A549 (cell line): ENCODE results near the gene DNASE2. TPM values are rescaled to one million over a fixed set of nuclear protein-coding genes. Genes with fewer than 3 reads are reported as not detected.

ENCODE experiments used
- ATAC-seq, 2 experiments: fragments of 200-7000 bp in 1 of 2; fragments of >200 bp in 1 of 2; cut with Nextera tagmentation in 1 of 2; cut with Tn5 transposase in 1 of 2; 3 replicates each; pipeline versions ENCODE4 v1.8.0 to v1.9.1; 2018 to 2020; ENCODE audit warnings: mild to moderate bottlenecking in 1 of 2, moderate library complexity in 1 of 2
- CTCF ChIA-PET: fragments of 300-600 bp; sonication (Branson Sonifier 250); formaldehyde crosslinking; extraction: SDS; loops from one replicate; lab custom pipeline; 2021; ENCODE audit warnings: antibody characterized with exemption, inconsistent platforms; lab: Yijun Ruan, JAX
- POLR2A ChIA-PET: fragments of 350-600 bp; formaldehyde crosslinking; extraction: SDS; loops from one replicate; lab custom pipeline; 2021; ENCODE audit warnings: antibody characterized with exemption, inconsistent platforms; lab: Yijun Ruan, JAX
- DNase-seq, 2 experiments: peaks; one replicate each; pipeline versions ENCODE4 v3.0.0 to v3.0.0-alpha.2; 2011 to 2016; ENCODE audit warnings: low read depth in 1 of 2, low spot score in 1 of 2
- FAIRE-seq: peaks from 2 replicates; lab custom pipeline; 2011; peaks lifted over from hg19 to GRCh38; lab: Jason Lieb, UNC
- H3K27ac ChIP-seq, 2 experiments: fragments of >200 bp; sonication (Bioruptor Twin); formaldehyde crosslinking; 3 replicates each; pipeline ENCODE4 v1.5.1; 2016 to 2017
- H3K4me1 ChIP-seq: fragments of >200 bp; sonication (Bioruptor Twin); formaldehyde crosslinking; 3 replicates; pipeline ENCODE4 v1.6.1; 2016
- H3K4me2 ChIP-seq: fragments of >200 bp; sonication (Bioruptor Twin); formaldehyde crosslinking; 3 replicates; pipeline ENCODE4 v1.6.1; 2016
- H3K4me3 ChIP-seq: fragments of >200 bp; sonication (Bioruptor Twin); formaldehyde crosslinking; 3 replicates; pipeline ENCODE4 v1.5.1; 2016
- H3K9me3 ChIP-seq: fragments of >200 bp; sonication (Bioruptor Twin); formaldehyde crosslinking; 3 replicates; pipeline ENCODE4 v1.6.1; 2016
- BHLHE40 ChIP-seq: IDR thresholded peaks from 2 replicates; pipeline ENCODE4 v1.6.1; 2012; ENCODE audit warnings: low read depth, low read length, inconsistent platforms
- EHMT2 ChIP-seq: fragments of 200-600 bp; sonication (generic); IDR thresholded peaks from 2 replicates; pipeline ENCODE4 v1.6.1; 2016; ENCODE audit warnings: antibody characterized with exemption, low read depth, mild to moderate bottlenecking, moderate library complexity
- FOXS1 ChIP-seq: fragments of 250-450 bp; sonication (Bioruptor Pico); IDR thresholded peaks from 2 replicates; pipeline ENCODE4 v1.5.0; 2020; ENCODE audit warnings: mild to moderate bottlenecking, moderate library complexity
- HDAC2 ChIP-seq: fragments of 200-600 bp; sonication (generic); IDR thresholded peaks from 2 replicates; pipeline ENCODE4 v1.6.1; 2016
- HOXA7 ChIP-seq: fragments of 250-450 bp; sonication (Bioruptor Pico); IDR thresholded peaks from 2 replicates; pipeline ENCODE4 v1.5.0; 2020; ENCODE audit warnings: mild to moderate bottlenecking, moderate library complexity
- JUN ChIP-seq, 2 experiments: fragments of >200 bp; sonication (Bioruptor Twin); formaldehyde crosslinking; IDR thresholded peaks; 2 replicates in 1 of 2; 3 replicates in 1 of 2; pipeline ENCODE4 v1.6.1; 2016 to 2017
- KDM1A ChIP-seq: fragments of 200-600 bp; sonication (generic); IDR thresholded peaks from 2 replicates; pipeline ENCODE4 v1.6.1; 2016; ENCODE audit warnings: low read depth, mild to moderate bottlenecking
- NR3C1 ChIP-seq: fragments of >200 bp; sonication (Bioruptor Twin); formaldehyde crosslinking; IDR thresholded peaks from 3 replicates; pipeline ENCODE4 v1.6.1; 2017
- POLR2AphosphoS2 ChIP-seq: conservative IDR thresholded peaks from 2 replicates; pipeline ENCODE4 v1.6.1; 2012; ENCODE audit warnings: low read length, improper control_type of control experiment, inconsistent platforms
- RARB ChIP-seq: fragments of 250-450 bp; sonication (Bioruptor Pico); IDR thresholded peaks from 2 replicates; pipeline ENCODE4 v1.8.0; 2021; ENCODE audit warnings: mild to moderate bottlenecking, moderate library complexity
- RCOR1 ChIP-seq: fragments of 150-350 bp; IDR thresholded peaks from 2 replicates; pipeline ENCODE4 v1.6.1; 2014; ENCODE audit warnings: antibody characterized with exemption, low read length, low read depth
- SMC3 ChIP-seq: fragments of >200 bp; sonication (Bioruptor Twin); formaldehyde crosslinking; IDR thresholded peaks from 3 replicates; pipeline ENCODE4 v1.6.1; 2018; ENCODE audit warnings: inconsistent platforms
- TFCP2L1 ChIP-seq: fragments of 250-450 bp; sonication (Bioruptor Pico); IDR thresholded peaks from 2 replicates; pipeline ENCODE4 v1.5.0; 2021; ENCODE audit warnings: mild to moderate bottlenecking
- ZC3H11A ChIP-seq: fragments of 450-650 bp; IDR thresholded peaks from 2 replicates; pipeline ENCODE4 v1.6.1; 2014; ENCODE audit warnings: antibody characterized with exemption, mild to moderate bottlenecking
- ZSCAN20 ChIP-seq: fragments of 250-450 bp; sonication (Bioruptor Pico); IDR thresholded peaks from 2 replicates; pipeline ENCODE4 v1.8.0; 2022; ENCODE audit warnings: mild to moderate bottlenecking, moderate library complexity
- WGBS: methylation state at CpG from one replicate; pipeline ENCODE4 v1.1.6; 2017; ENCODE audit errors: missing lambda C conversion rate; 5-methylcytosine and 5-hydroxymethylcytosine counted together
- polyA plus RNA-seq, 4 experiments: library from polyadenylated mRNA; depleted of rRNA in 3 of 4; stranded (reverse); fragments of >200 nt; fragmentation: RNase III in 1 of 4; extraction: RNeasy Plus Mini Kit Qiagen cat#74134 plus additional on column Dnase treatment in 1 of 4; gene quantifications; 2 replicates in 3 of 4; 3 replicates in 1 of 4; pipeline ENCODE4 v1.2.3, GENCODE V29; 2011 to 2017
- TF ChIP-seq, protein P1 (sequence below): fragments of 250-450 bp; sonication (Bioruptor Pico); IDR thresholded peaks from 2 replicates; pipeline ENCODE4 v1.5.0; 2021; ENCODE audit warnings: mild to moderate bottlenecking, moderate library complexity, borderline replicate concordance
- TF ChIP-seq, protein P2 (sequence below): fragments of 250-450 bp; sonication (Bioruptor Pico); IDR thresholded peaks from 2 replicates; pipeline ENCODE4 v1.5.0; 2020; ENCODE audit warnings: low read depth, mild to moderate bottlenecking, moderate library complexity
- TF ChIP-seq, protein P3 (sequence below): fragments of >200 bp; sonication (Bioruptor Twin); formaldehyde crosslinking; IDR thresholded peaks from 3 replicates; pipeline ENCODE4 v1.5.1; 2016

Gene DNASE2
- polyA plus RNA-seq, 2 of the 4 experiments (the other 2 are of a cell fraction), result 15.7 to 24.9 TPM

DNA sequence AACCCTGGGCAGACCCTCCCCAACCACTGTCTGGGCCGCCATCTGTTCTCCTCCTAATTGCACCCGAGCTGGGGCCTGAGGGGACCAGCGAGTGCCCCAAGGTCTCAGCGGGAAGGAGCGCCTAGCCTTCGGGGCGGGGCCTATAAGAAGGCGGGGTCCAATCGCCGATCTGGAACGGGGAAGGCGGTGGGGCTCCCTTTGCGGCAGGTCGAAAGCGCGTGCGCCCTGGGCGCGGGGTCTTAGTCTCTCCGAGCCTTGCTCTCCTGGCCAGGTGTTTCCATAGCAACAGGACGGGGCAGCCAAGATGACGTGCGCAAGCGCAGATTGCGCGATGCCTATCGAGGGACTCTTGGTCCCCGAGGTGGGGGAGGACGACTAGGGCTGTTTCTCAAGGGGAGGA is 40.2 kb downstream of the DNASE2 start (continued):
- TF ChIP-seq, protein P1, sequence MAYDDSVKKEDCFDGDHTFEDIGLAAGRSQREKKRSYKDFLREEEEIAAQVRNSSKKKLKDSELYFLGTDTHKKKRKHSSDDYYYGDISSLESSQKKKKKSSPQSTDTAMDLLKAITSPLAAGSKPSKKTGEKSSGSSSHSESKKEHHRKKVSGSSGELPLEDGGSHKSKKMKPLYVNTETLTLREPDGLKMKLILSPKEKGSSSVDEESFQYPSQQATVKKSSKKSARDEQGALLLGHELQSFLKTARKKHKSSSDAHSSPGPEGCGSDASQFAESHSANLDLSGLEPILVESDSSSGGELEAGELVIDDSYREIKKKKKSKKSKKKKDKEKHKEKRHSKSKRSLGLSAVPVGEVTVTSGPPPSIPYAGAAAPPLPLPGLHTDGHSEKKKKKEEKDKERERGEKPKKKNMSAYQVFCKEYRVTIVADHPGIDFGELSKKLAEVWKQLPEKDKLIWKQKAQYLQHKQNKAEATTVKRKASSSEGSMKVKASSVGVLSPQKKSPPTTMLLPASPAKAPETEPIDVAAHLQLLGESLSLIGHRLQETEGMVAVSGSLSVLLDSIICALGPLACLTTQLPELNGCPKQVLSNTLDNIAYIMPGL (CRISPR knock-in tag), result no peak

DNA sequence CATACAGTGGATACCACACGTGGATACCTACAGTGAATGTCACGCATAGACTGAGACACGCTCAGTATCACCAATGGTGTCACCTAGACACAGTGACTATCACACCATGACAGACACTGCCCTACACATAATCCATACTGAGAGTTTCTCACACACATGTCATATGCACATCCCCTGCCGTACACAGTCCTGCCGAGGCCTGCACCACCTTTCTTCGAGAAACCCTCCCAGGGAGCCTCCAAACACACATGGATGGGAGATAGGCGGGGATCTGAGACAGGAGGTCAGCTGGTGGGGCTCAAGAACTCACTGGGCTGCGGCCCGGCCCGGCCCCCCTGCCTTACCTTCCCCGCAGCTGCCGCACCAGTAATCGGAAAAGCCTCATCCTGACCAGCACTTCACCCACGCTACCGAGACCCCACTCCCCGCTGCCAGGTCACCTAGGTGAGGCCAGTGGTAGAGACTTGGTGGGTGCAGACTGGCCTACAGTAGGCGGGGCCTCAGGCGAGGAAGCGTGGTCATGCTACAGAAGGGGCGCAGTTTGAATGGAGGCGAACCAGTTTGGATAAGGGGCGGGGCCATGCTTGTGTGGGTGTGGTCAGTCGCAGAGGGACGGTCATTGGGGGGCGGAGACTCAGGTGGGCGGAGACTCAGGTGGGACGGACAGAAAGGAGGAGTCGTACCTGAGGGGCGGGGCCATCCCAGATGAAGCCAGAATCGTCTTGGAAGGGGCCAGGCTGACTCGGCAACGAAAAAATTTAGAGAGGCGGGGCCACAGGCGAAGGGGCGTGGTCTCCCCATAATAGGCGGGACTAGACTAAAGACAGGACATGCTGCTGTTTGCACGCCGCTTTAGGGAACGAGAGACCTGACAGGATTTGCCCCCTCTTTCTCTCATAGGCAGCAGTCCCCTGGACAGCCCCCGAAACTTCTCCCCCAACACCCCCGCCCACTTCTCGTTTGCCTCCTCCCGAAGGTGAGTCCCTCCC is 40.9 kb downstream of the DNASE2 start:
- CTCF ChIA-PET, result no interaction called here
- 54% methylated on average over 36 of the region's 43 CpGs for WGBS
- no peaks in the 10 kb centered on the region for H3K9me3 ChIP-seq
- FAIRE-seq (no peak), DNase-seq (peak in 1 of 2 experiments; percentile 80), ATAC-seq (peak in 1 of 2 experiments; percentile 52; a peak in 3 of 6 replicates)
- no peak overlapping the region for H3K27ac ChIP-seq
- no peak overlapping the region for H3K4me3 ChIP-seq
- POLR2A ChIA-PET, result no interaction called here
- TF ChIP-seq RARB (CRISPR knock-in tag), result no peak
- TF ChIP-seq ZC3H11A, result no peak
- no peak overlapping the region for H3K4me2 ChIP-seq
- peaks cover 6% of the 10 kb centered on the region; the same call in 1 of the 3 replicates for H3K4me1 ChIP-seq

DNA sequence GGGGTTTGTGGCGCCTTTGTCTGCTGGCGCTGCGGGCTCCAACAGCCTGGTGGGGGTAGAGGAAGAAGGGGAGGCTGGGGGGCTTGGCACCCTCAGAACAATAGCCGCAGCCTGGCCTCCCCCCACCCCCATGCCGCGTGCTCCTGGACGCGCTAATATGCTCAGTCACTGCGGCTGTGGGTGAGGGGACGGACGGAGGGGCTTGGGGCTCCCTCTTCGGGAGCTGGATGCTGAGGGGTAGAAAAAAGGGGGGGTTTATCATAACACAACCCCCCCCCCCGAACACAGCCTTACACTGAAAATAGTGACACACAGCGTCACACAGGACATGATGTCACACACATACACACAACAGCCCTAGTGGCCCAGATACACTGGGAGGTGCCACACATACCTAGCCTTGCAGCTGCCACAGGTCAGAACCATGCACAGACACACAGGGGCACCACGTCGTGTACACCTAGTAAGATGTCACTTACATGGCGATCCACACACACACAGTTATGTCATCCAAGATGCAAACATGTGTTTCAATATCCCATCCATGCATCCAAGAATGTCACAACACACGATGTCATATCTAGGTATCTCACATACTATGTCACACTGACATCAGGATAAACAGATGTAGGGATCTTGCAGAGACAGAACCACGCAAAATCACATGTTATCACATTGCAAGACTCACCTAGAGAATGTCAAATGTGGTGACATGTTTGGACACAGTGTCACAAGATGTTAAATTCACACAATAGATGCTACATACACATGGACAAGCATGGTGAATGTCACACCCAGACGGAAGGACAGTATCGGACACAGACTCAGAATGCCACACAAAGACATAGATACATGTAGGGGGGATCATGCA is 42.1 kb downstream of the DNASE2 start:
- peak overlapping the region; percentile 78 for H3K4me3 ChIP-seq
- H3K4me1 ChIP-seq, result peaks cover 9% of the 10 kb centered on the region; the same call in 1 of the 3 replicates
- no peak for FAIRE-seq
- CTCF ChIA-PET, result interaction anchor here (0.6 to 2.9 kb wide), 7 partner anchors 8 to 153 kb away, joined by 3 to 27 read pairs (median 3); no protein-coding TSS in a partner anchor
- POLR2A ChIA-PET, result no interaction called here
- H3K4me2 ChIP-seq, result peak overlapping the region; percentile 66
- TF ChIP-seq SMC3, result no peak
- TF ChIP-seq HDAC2, result no peak
- TF ChIP-seq BHLHE40, result no peak
- TF ChIP-seq ZSCAN20 (CRISPR knock-in tag), result no peak
- no peak for TF ChIP-seq POLR2AphosphoS2
- TF ChIP-seq, protein P2, sequence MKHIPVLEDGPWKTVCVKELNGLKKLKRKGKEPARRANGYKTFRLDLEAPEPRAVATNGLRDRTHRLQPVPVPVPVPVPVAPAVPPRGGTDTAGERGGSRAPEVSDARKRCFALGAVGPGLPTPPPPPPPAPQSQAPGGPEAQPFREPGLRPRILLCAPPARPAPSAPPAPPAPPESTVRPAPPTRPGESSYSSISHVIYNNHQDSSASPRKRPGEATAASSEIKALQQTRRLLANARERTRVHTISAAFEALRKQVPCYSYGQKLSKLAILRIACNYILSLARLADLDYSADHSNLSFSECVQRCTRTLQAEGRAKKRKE (CRISPR knock-in tag), result no peak
- TF ChIP-seq FOXS1 (CRISPR knock-in tag), result no peak
- TF ChIP-seq, protein P3, sequence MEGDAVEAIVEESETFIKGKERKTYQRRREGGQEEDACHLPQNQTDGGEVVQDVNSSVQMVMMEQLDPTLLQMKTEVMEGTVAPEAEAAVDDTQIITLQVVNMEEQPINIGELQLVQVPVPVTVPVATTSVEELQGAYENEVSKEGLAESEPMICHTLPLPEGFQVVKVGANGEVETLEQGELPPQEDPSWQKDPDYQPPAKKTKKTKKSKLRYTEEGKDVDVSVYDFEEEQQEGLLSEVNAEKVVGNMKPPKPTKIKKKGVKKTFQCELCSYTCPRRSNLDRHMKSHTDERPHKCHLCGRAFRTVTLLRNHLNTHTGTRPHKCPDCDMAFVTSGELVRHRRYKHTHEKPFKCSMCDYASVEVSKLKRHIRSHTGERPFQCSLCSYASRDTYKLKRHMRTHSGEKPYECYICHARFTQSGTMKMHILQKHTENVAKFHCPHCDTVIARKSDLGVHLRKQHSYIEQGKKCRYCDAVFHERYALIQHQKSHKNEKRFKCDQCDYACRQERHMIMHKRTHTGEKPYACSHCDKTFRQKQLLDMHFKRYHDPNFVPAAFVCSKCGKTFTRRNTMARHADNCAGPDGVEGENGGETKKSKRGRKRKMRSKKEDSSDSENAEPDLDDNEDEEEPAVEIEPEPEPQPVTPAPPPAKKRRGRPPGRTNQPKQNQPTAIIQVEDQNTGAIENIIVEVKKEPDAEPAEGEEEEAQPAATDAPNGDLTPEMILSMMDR, result no peak
- no peak for TF ChIP-seq RCOR1
- TF ChIP-seq EHMT2, result no peak
- TF ChIP-seq JUN (IDR thresholded peaks at IDR 0.05), result no peak
- TF ChIP-seq HOXA7, result no peak
- TF ChIP-seq NR3C1, result no peak
- no peak for TF ChIP-seq KDM1A
- TF ChIP-seq TFCP2L1 (CRISPR knock-in tag), result no peak
- TF ChIP-seq, all 56 proteins: peak for 0
- peak overlapping the region; percentile 71 to 87 for H3K27ac ChIP-seq
- no peaks in the 10 kb centered on the region for H3K9me3 ChIP-seq
- 54% methylated on average over 11 of the region's 21 CpGs for WGBS
- ATAC-seq, result no peak; a peak in 1 of 6 replicates
- no peak for DNase-seq
